Activated CD4-positive, alpha-beta T cell treated with anti-CD3 and anti-CD28 coated beads, Interleukin-2, Interleukin-6, amounts not matched to agents 100 ng/mL and 50 ng/mL, durations not matched to agents 16 hours and 8 hours (primary cell): ENCODE data around the gene CEBPG.

ENCODE experiments used
- DNase-seq: peaks from one replicate; pipeline ENCODE4 v3.0.0-alpha.2; 2020

CEBPG gene

DNA sequence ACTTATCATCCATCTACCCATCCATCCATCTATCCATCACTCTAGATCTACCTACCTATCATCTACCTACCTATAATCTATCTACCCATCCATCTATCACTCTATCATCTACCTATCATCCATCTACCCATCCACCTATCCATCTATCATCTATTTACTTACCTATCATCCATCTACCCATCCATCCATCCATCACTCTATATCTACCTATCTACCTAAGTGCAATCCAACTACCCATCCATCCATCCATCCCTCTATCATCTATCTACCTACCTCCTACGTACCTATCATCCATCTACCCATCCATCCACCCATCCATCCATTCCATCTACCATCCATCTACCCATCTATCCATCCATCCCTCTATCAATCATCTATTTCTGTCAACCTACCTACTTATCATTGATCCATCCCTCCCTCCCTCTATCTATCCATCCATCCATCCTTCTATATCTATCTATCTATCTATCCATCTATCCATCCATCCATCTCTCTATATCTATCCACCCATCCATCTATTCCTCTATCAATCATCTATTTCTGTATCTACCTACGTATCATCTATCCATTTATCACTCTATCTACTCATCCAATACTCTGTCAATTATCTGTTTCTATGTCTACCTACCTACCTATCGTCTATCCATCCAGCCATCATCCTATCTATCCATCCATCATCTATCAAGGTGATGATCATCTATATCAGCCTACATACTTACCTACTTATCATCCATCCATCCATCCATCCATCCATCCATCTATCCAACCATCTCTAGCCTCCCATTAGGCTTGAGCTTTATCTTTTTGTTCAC is 49.1 kb downstream of the CEBPG start:
- no peak for DNase-seq

- no peak for DNase-seq
Measured at GRCh38 chr19:33424181-33424580, 50.7 kb downstream of the CEBPG start.

- DNase-seq, result no peak
Measured at GRCh38 chr19:33426621-33427361, 53.3 kb downstream of the CEBPG start.

GRCh38 chr19:33427801-33428626 is 54.5 kb downstream of the CEBPG start:
- no peak for DNase-seq

GRCh38 chr19:33428627-33429125 is 55.2 kb downstream of the CEBPG start:
- DNase-seq, result no peak

- peak; percentile 25 for DNase-seq
Measured at GRCh38 chr19:33429891-33430673, 56.6 kb downstream of the CEBPG start.

DNA sequence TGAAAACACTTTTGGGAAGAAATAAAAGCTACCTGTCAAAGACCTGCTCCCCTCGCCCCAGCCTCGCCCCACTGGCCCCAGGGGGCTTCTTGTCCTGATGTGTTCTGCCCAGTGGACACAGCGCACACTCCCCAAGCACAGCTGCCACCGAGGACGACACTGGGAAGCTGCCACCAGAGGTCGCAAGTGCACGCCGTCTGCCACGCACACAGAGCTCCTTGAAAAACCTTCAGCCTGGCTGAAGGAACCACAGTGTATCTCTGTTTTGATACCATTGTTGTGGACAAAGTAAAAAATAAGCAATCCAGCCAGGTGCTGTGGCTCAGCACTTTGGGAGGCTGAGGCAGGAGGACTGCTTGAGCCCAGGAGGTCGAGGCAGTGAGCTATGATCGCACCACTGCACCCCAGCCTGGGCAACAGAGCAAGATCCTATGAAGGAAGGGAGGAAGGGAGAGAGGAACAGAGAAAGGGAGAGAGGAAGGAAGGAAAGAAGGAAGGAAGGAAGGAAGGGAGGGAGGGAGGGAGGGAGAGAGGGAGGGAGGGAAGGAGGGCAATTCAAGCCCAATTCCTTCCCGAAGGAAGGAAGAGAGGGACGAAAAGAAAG is 57.3 kb downstream of the CEBPG start:
- peak; percentile 72 for DNase-seq

GRCh38 chr19:33432015-33432414 is 58.5 kb downstream of the CEBPG start:
- DNase-seq, result no peak
